HG02870 (cell line): ENCODE data around the gene ITGB4.

Experiments
- ATAC-seq: cut with Tn5 transposase; IDR thresholded peaks from one replicate; pipeline ENCODE4 v1.9.1; 2021; ENCODE audit warnings: mild to moderate bottlenecking, moderate library complexity; ENCODE audit not compliant: unreplicated experiment

The ITGB4 gene

GRCh38 chr17:75731086-75731715, 9.9 kb downstream of the ITGB4 start:
- ATAC-seq = no peak

GRCh38 chr17:75731716-75732498, 10.6 kb downstream of the ITGB4 start:
- ATAC-seq = no peak

- no peak for ATAC-seq
Observed at GRCh38 chr17:75733471-75733870, 12.2 kb downstream of the ITGB4 start.

GRCh38 chr17:75734674-75735294, 13.5 kb downstream of the ITGB4 start:
- no peak for ATAC-seq

- ATAC-seq = no peak
Observed at GRCh38 chr17:75736173-75736835, 15.0 kb downstream of the ITGB4 start.

GRCh38 chr17:75737133-75737962, 16.1 kb downstream of the ITGB4 start:
- ATAC-seq = no peak

GRCh38 chr17:75738218-75738802, 17.1 kb downstream of the ITGB4 start:
- no peak for ATAC-seq

- no peak for ATAC-seq
Observed at GRCh38 chr17:75739174-75739573, 17.9 kb downstream of the ITGB4 start.

GRCh38 chr17:75739801-75740200, 18.5 kb downstream of the ITGB4 start:
- ATAC-seq = no peak

- no peak for ATAC-seq
Observed at GRCh38 chr17:75740215-75740614, 19.0 kb downstream of the ITGB4 start.

- no peak for ATAC-seq
Observed at GRCh38 chr17:75740631-75741077, 19.4 kb downstream of the ITGB4 start.

- no peak for ATAC-seq
Observed at GRCh38 chr17:75742337-75742736, 21.1 kb downstream of the ITGB4 start.

- no peak for ATAC-seq
Observed at GRCh38 chr17:75743625-75744206, 22.5 kb downstream of the ITGB4 start.

- ATAC-seq = no peak
Observed at GRCh38 chr17:75748706-75749105, 27.4 kb downstream of the ITGB4 start.

GRCh38 chr17:75749545-75750389, 28.5 kb downstream of the ITGB4 start:
- ATAC-seq = no peak

- no peak for ATAC-seq
Observed at GRCh38 chr17:75750661-75751423, 29.6 kb downstream of the ITGB4 start.

GRCh38 chr17:75751676-75752404, 30.6 kb downstream of the ITGB4 start:
- ATAC-seq = no peak

GRCh38 chr17:75752405-75752709, 31.1 kb downstream of the ITGB4 start:
- no peak for ATAC-seq
